DMS79 (cell line): Measurements from ENCODE around the gene PAK5.

Source experiments
- DNase-seq: peaks from one replicate; lab custom pipeline; 2025; lab: John Stamatoyannopoulos, UW

PAK5 gene

DNA sequence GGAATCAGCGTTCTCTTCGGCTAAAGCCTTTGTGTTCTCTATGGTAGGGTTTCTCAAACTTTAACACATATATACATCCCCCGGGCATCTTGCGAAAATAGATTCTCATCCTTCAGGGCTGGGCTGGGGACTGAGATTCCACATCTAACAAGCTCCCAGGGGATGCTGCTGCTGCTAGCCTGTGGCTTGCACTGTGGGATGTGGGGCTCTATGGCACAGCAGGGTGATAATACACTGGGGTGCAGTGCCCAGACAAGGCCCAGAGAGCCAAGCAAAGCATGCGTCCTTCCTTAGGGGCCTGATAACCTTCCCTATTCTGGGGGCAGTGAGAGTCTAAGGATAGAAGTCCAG, 222.4 kb downstream of the PAK5 start:
- no peak for DNase-seq

DNA sequence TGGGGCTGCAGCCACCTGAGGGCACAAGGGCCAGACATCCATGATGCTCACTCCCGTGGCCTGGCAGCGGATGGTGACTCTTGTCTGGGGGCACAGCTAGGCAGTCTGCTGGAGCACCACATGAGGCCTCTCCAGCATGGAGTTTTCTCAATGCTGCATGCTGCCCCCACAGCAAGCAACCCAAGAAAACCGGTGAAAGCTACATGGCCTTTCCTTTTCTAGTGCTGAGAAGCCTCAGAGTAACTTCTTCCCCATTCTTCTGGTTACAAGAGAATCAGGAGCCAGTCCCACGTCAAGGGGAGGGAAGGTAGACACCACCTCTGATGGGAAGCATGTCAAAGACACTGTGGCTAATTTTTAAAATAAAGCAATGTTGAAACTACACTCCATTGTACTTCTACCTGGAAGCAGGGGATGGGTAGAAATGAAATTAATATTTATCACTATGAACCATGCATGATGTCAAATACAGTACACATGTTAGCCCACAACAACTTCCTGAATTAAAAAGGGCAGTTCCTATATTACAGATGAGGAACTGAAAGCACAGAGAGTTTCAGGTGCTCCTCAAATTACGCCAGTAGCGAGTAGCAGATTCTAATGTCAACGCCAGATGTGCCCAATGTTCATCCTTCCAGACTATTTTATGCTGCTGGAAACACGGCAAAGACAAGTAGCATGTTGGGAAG, 223.0 kb downstream of the PAK5 start:
- no peak for DNase-seq

DNA sequence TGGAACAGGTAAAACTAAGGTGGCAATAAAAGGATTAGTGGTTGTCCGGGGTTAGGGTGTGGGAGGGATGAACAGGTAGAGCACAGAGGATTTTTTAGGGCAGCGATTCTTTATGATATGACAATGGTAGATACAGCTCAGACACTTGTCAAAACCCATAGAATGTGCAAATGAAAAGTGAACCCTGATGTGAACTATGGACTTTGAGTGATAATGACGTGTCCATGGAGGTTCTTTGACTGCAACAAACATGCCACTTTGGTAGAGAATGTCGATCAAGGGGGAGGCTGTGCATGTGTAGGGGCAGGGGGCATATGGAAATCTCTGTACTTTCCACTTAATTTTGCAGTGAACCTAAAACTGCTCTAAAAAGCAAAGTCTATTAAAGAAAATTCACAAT, 223.8 kb downstream of the PAK5 start:
- DNase-seq = no peak

DNA sequence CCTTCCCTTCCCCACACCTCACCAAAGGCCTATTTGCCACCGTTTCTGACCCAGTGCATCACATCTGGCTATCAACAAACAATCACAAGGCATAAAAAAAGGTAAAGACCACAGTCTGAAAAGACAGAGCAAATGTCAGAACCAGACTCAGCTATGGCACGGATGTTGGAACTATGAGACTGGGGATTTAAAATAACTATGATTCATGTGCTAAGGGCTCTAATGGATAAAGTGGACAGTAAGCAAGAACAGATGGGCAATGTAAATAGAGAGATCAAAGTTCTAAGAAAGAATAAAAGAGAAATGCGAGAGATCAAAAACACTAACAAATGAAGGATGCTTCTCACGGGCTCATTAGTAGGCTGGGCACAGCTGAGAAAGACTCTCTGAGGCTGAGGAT, 225.0 kb downstream of the PAK5 start:
- no peak for DNase-seq

DNA sequence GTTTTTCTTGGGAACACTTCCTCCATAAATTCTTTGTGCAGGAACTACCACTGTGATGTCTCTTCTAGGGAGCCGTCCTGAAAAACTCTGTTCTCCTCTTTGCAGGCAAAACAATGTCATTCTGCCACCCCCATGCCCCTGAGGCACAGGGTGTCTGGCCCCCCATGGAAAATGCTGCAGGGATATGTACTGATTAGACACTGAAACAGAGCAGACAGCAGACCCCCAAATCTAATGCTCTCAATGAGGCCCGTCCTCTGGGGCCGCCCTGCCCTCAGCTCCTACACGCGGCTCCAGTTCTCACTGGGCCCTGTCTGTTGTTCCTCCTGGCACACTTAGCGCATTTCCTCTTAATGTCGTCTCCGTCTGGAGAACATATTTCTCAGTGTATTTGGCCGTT, 227.0 kb downstream of the PAK5 start:
- no peak for DNase-seq

DNA sequence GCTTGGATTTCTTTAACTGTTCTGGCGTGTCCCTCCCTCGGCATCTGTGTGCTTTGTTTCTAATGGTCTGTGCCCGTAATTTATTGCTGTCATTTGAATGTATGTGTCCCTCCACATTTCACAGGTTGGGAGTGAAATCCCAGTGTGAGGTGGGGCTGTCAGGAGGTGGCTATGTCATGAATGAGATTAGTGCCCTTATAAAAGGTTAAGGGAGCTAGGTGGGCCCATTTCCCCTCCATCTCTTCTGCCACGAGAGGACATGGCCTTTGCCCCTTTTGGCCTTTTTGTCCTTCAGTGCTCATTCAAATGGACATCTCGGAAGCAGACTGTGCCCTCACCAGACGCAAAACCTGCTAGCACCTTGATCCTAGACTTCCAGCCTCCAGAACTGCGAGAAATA, 228.2 kb downstream of the PAK5 start:
- DNase-seq = no peak

DNA sequence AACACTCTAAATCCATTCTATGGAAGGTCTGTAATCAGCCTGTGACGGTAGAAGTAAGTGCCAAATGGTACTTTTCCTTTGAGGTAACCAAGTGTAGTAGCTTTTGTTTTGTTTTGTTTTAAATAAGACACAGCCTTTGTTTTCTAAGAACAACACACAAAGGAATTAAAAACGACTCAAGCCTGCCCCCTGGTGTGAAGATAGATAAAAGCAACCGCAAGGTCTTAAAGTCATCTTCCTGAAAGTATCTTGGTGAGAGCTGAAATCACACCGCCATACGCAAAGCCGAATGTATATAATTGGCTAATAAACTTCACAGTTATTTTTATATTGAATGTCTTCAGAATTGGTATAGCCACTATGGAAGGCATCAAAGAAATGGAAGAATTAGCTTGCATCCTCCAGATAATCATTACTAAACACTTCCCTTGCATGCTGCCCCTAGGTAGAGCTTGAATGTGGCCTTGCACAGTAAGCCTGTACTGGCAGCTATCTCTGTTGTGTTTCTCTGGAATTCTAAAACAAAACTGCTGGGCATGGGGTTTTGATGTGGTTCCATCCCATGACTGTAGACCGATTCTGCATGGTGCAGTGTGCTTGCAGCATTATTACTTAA, 228.9 kb downstream of the PAK5 start:
- DNase-seq = peak; percentile 27

DNA sequence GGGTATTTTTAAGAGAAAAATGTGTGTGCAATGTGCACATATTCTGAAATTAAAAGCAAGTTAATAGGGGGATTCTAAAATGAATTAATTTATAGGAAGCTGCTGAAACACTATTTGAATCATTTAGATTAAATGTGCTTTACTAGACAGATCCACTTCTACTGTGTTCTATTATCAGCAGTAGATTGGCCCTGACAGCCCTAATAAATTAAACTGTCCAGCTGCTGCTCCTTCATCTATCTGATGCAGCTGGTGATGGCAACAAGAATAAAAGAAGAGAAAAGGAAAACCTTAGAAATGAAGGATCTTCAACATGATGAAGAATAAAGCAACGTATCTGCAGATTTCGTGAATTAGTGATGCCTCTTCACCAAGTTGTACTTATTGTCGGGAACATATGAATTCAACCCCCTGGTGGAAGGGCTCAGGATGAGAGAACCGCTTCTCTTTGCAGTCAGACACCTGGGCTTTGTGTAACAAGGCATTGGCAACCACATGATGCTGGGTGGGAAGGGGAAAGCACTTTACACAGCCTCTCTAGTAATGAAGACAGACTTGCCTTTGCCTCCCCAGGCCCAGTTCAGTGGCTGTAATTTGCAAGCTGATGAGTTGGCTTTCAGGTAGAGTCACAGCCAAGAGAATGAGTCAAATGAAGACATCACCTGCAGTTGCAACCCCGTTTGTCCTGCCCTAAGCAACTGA, 230.1 kb downstream of the PAK5 start:
- DNase-seq = no peak

DNA sequence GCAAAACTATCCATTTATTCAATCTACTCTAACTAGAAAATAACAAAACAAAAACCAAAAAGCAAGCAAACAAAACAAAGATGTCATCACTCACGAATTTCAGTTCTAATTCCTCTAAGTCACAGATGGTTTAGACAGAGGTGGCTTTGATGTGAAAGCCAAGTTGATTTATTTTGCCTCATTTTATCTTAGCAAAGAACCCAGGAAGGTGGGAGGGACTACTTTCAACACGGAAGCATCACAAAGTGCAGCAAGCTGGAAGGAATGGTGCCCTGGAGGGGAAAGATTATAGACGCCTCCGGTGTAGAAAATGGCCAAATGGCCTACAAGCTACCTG, 236.1 kb downstream of the PAK5 start:
- no peak for DNase-seq

DNA sequence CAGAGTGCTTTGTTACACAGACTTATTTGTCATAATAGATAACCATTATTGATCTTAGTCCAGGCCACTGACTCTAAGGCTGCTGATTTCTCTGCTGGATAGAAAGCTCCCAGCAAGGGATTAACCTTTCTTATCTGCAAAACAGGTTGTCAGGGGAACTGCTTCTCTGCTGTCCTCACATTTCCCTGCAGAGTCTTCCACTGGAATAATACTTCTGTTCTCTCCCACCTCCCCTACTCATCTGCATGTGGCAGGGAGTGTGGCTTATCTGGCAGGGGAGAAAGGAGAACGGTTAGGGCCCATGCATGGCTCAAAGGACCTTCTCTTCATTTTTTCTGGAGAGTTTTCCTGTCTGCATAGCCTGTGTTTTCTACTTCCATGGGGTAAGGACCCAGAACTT, 238.3 kb downstream of the PAK5 start:
- no peak for DNase-seq

DNA sequence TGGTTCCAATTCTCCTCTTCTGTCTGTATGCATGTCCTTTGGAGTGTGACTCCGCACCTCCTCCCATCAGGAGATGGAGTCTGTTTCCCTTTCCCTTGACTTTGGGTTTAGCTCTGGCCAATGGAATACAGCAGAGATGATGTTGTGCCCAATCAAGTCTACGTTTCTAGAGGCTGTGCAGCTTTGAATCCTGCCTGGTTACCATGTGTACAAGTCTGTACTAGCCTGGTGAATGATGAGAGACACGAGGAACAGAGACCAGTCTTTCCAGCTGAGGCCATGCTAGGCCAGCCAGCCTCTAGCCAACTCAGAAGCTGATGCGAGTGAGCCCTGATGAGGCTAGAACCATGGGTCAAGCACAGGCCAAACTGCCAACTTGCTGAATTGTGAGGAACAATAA, 241.3 kb downstream of the PAK5 start:
- DNase-seq = no peak

DNA sequence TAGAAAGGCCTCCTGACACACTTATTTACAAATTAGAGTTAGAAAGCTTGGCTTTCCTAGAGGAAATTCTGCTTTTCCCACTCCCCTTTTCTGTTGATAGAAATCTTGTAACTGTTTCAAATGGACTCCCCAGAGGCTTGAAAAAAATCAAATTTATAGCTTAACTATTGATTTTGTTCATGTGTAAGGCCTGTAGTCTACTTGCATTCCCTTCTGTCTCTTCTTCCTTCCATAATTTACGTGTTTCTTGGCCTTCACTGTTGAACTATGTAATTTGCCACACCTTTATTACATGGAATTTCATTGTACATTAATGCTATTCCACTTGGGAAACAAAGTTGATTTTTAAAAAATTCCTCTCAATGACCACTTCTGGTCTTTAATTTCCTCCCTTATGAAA, 243.1 kb downstream of the PAK5 start:
- no peak for DNase-seq

DNA sequence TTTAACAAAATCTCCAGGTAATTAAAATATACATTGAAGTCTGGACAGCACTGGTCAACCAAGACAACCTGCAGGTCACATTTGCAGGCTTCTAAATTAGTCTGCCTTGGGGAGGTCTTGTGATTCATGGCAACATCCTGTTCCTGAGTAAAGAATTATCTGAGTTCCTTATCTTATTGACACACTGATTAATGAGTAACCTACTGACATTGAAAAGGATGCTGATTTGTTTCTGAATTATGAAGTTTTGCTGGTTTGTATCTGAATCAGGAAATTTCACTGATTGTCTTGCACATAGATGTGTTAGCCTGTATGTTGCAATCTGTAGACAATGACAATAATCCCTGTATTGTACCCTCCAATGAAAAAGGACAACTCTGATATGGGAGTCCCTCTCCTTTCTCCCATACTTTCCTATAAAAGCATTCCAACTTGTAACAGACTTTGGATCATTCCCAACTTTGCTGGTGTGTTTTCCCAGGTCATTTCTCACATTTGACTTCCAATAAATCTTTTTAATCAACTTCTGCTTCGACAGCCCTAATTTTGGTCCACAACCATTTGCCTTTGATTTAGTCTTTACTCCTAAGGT, 244.5 kb downstream of the PAK5 start:
- no peak for DNase-seq

DNA sequence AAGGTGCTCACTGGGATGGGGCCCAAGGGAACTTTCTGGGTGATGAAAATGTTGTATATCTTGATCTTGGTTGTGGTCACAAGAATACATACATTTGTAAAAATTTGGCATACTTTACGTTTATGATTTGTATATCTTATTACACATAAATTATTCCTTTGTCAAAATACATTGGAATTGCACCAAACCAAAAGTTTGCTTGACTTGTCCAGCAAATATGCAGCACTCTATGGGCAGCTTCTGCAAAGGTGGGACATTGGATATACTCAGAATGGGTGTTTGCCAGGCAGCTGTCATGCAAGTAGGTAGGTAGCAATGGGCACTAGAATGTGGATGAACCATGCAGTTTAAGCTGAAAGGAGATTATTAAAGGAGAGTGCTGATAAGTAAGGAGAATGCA, 246.5 kb downstream of the PAK5 start:
- no peak for DNase-seq

DNA sequence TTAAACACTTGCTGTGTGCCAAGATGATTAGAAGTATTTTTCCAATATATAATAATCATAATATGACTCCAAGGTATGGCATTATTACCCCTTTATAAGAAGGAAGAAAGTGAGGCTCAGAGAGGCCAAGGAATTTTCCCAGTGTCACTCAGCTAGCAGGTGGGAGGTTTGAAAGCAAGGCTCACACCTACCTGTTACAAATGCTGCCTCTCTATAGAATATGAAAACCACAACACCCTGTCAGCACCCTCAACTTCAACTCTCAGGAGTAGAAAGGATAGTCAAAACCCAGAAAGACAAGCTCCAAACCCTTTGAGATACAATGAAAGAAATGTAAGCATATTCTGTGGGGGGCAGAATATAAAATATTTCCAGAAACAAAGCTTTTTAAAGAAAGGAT, 247.8 kb downstream of the PAK5 start:
- DNase-seq = no peak

DNA sequence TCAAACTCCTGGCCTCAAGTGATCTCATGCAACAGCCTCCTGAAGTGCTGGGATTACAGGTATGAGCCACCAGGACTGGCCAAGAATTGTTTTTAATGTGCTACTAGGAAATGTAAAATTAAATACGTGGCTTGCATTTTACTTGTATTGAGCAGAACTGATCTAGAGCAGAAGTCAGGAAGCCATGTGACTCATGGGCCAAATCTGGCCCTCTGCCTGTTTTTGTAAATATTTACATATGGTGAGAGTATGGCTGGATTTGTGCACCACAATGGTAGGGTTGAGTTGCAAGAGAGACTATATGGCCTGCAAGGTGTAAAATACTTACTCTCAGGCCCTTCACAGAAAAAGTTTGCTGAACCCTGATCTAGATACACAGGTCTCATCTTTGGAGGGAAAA, 248.7 kb downstream of the PAK5 start:
- DNase-seq = no peak

DNA sequence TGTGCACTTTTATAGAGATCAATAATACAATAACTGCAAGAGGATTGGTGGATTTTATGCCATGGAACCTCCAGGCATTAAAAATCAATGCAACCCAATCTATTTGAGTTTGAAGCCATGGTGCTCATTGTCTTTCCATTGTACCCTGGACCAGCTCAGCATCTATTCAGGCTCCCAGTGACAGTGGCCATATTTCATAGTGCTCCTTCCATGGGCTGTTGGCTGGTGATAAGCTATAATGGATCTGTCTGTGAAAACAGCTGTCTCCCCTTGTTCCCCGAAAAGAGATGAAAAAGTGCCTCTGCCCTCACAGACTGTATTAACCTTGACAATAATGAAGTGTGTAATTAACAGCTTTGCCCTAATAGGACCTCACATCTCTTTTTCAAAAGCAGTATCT, 250.2 kb downstream of the PAK5 start:
- DNase-seq = no peak

DNA sequence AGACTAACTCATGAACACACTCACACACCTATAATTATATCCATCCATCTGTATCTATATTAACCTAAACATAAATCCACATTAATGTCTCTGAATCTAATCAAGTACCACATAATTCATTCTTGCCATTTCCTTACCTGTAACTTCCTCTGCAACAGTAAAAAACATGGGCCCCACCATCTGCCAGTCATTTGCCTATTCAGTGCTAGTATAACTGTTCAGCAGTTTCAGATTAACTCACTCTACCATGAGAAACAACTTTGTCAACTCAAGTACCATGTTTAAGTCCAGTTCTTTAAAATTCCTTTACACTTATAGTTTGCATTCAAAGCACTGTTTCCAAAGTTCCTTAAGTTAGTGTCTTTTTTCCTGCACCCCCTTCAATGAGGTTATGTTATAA, 255.7 kb downstream of the PAK5 start:
- DNase-seq = no peak

DNA sequence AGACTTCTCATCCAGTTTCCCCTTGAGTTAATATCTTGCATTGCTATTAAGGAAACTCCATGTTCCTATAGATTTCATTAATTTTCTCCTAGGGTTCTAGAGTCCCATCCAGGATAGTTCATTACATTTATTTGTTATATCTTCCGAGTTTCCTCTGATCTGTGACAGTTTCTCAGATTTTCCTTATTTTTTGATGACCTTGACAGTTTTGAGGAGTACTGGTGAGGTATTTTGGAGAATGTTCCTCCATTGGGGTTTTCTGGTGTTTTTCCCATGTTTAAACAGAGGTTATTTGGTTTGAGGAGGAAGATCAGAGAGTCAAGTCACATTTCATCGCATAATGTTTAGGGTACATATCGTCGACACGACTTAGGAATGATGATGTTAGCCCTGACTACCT, 256.7 kb downstream of the PAK5 start:
- DNase-seq = no peak

DNA sequence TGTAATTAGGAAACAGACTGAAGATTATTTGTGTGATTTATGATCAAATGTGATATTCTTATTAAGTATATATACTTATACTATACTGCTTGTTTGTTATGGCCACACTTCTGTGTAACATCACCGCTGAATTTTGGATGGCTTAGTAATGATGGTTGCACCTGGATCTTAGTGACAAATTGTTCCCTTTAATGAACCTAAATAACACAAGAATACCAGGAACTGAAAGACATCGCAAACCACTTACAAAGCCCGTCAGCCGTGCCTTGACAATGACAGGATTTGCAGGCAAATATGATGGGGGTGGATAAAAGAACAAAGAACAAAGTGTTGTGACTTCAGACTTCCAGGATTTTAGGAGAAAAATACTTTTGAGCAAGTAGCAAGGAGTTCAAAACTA, 257.4 kb downstream of the PAK5 start:
- no peak for DNase-seq

DNA sequence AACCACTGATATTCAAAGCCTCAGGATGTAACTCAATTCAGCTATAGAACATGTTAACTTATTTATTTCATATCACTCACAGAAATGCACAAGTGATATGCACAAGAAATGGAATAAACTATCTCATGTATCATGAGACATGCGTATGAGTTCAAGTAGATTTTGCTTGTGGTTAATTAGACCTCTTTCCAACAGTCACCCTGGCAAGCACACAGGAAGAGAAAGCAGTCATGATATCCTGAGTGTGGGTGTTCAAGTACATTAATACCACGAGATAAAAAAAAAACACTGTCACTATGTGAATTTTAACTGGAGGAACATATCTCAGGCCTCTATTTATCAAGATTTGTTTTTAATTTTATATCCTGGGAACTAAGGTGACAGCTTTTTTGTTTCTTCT, 260.3 kb downstream of the PAK5 start:
- DNase-seq = no peak

DNA sequence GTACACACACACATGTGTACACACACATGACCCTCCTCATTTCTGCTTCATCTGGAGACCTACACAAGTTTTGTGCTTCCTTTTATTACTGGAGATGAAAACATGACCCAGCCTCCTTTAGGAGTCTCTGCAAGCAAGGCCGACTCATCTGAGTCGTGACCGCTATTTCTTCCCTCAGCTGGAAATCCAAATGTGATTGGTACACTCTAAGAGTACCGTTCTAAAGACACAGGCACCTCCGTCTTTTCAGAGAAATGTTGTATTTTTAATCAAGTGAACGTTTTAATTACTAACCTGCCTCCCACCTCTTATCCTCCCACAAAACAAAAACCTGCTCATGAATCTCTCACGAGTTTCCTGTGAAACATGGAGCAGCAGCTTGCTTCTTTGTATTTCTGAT, 261.5 kb downstream of the PAK5 start:
- no peak for DNase-seq

DNA sequence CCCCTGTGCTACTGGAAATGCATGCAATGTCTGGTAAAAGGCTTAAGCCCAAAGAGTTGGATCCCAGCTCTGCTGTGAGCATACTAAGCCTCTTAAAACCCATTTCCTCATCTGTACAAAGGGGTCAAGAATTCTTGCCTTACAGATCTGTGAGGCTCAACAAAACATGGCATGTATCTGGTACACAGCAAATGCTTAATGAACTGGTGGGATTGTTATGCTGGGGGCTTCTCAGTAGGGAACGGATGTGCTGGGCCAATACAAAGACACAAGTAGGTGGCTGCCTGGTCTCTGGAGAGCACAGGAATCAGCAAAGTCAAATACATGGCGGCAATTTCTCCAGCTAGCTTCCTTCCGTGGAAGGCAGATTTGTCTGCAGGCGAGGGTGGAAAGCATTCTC, 262.2 kb downstream of the PAK5 start:
- DNase-seq = no peak

DNA sequence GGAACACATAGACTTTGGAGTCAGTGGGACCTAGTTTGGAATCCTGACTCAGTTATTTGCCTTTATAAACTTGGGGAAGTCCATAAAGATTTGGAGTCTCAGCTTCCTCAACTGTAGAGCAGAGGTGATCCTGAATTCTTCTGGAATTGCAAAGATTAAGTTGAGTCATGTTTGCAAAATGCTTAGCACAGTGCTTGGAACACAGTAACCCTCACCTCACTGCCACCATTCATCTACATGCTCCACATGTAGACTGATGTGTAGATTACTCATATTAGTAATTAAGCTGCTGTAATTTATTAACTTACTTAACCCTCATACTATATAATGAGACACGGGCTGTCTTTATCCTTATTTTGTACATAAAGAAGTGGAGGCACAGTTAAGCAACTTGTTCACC, 263.0 kb downstream of the PAK5 start:
- no peak for DNase-seq
